HepG2 (cell line): Measurements from ENCODE around the gene GRK5. TPM values are rescaled to one million over a fixed set of nuclear protein-coding genes. Genes with fewer than 3 reads are reported as not detected.
A peak's percentile ranks its signal among the peaks of the same experiment; 100 is the strongest.

ENCODE experiments used
- ATF4 ChIP-seq, 2 experiments: fragments of 450-650 bp in 1 of 2; sonication (generic) in 1 of 2; formaldehyde crosslinking; IDR thresholded peaks; 2 replicates each; pipeline versions ENCODE4 v1.5.0 to v1.8.0; 2020 to 2022; ENCODE audit warnings: mild to moderate bottlenecking in 1 of 2, missing genetic modification reagents in 1 of 2
- GATAD2A ChIP-seq: IDR thresholded peaks from 2 replicates; pipeline ENCODE4 v1.6.1; 2016
- KLF6 ChIP-seq: IDR thresholded peaks from 2 replicates; pipeline ENCODE4 v1.8.0; 2016; ENCODE audit warnings: missing biosample characterization, missing genetic modification reagents
- MED1 ChIP-seq: sonication (generic); formaldehyde crosslinking; IDR thresholded peaks from 2 replicates; pipeline ENCODE4 v1.4.0; 2020; ENCODE audit warnings: missing genetic modification reagents
- RFXANK ChIP-seq: IDR thresholded peaks from 2 replicates; pipeline ENCODE4 v1.6.1; 2016
- SMAD9 ChIP-seq: sonication (generic); formaldehyde crosslinking; IDR thresholded peaks from 2 replicates; pipeline ENCODE4 v1.5.1; 2020; ENCODE audit warnings: mild to moderate bottlenecking, missing genetic modification reagents
- USF2 ChIP-seq, 2 experiments: sonication (generic) in 1 of 2; formaldehyde crosslinking in 1 of 2; IDR thresholded peaks; 2 replicates each; pipeline versions ENCODE4 v1.5.1 to v1.6.1; 2011 to 2020; ENCODE audit warnings: borderline replicate concordance in 1 of 2, low read depth in 1 of 2, low read length in 1 of 2, mild to moderate bottlenecking in 1 of 2, missing genetic modification reagents in 1 of 2, moderate library complexity in 1 of 2
- ZKSCAN1 ChIP-seq: fragments of 150-350 bp; IDR thresholded peaks from 2 replicates; pipeline ENCODE4 v1.6.1; 2014; ENCODE audit warnings: low read length
- ZNF318 ChIP-seq: sonication (generic); formaldehyde crosslinking; IDR thresholded peaks from 2 replicates; pipeline ENCODE4 v1.4.0; 2020; ENCODE audit warnings: mild to moderate bottlenecking, missing genetic modification reagents
- ZNF501 ChIP-seq: sonication (generic); formaldehyde crosslinking; IDR thresholded peaks from 2 replicates; pipeline ENCODE4 v1.5.1; 2020; ENCODE audit warnings: mild to moderate bottlenecking, moderate library complexity, missing genetic modification reagents
- ZNF670 ChIP-seq: sonication (generic); formaldehyde crosslinking; IDR thresholded peaks from 2 replicates; pipeline ENCODE4 v1.8.0; 2022; ENCODE audit warnings: mild to moderate bottlenecking, missing genetic modification reagents, borderline replicate concordance
- ZNF687 ChIP-seq: sonication (generic); formaldehyde crosslinking; IDR thresholded peaks from 2 replicates; pipeline ENCODE4 v1.5.1; 2020; ENCODE audit warnings: mild to moderate bottlenecking, missing genetic modification reagents, moderate library complexity
- polyA plus RNA-seq, 8 experiments: library from polyadenylated mRNA; depleted of rRNA in 3 of 8; stranded (reverse) in 7 of 8; unstranded in 1 of 8; fragments of >200 nt; fragmentation: Illumina TruSeq in 4 of 8; extraction: Trizol in 4 of 8; gene quantifications; 2 replicates each; pipeline versions ENCODE4 v1.2.1 to v1.2.3, GENCODE V29; 2011 to 2016; ENCODE audit warnings: low read depth in 4 of 8, missing spikeins in 1 of 8, mixed read lengths in 1 of 8; ENCODE audit not compliant: insufficient read depth in 1 of 8
- total RNA-seq, 5 experiments: library from RNA; depleted of rRNA; stranded (reverse); fragments of >200 nt; fragmentation: Illumina TruSeq; extraction: Trizol; gene quantifications; 2 replicates each; pipeline ENCODE4 v1.2.3, GENCODE V29; 2016; ENCODE audit warnings: low read depth in 1 of 5

Gene GRK5
- total and polyA plus RNA-seq, 2 of the 13 experiments (the other 11 are each of a cell fraction or from before 2014, with no cell fraction given), result 10.4 to 12.6 TPM

GRCh38 chr10:119165171-119166117 lies 41.9 kb upstream of the GRK5 start, which contains the start of gene SFXN4 (continued):
- TF ChIP-seq USF2 (IDR thresholded peaks at IDR 0.05; ENCODE audit: low read depth, low read length), result peak; percentile 49
- TF ChIP-seq USF2 (CRISPR knock-in tag; IDR thresholded peaks at IDR 0.05; ENCODE audit: borderline replicate concordance), result peak; percentile 84; the same call in 1 of the 2 replicates
- TF ChIP-seq ZNF501 (CRISPR knock-in tag), result peak; percentile 70; the same call in 1 of the 2 replicates
- no peak for TF ChIP-seq ZNF670 (CRISPR knock-in tag)
- peak; percentile 97 for TF ChIP-seq ZNF687 (CRISPR knock-in tag)
- no peak for TF ChIP-seq ZKSCAN1
- peak; percentile 47; the same call in 1 of the 2 replicates for TF ChIP-seq MED1 (CRISPR knock-in tag)
- TF ChIP-seq ZNF318, result no peak
- TF ChIP-seq RFXANK (CRISPR knock-in tag), result no peak
- peak; percentile 77 for TF ChIP-seq GATAD2A (CRISPR knock-in tag)
- no peak for TF ChIP-seq ATF4 (CRISPR knock-in tag; IDR thresholded peaks at IDR 0.05)
- peak; percentile 88 for TF ChIP-seq KLF6 (CRISPR knock-in tag)
- no peak for TF ChIP-seq SMAD9 (CRISPR knock-in tag)
